Measurements from ENCODE around the gene CASQ2.

Gene CASQ2

GRCh38 chr1:115690972-115691371 lies 77.5 kb downstream of the CASQ2 start:
- DNase-seq: no peak

- DNase-seq: no peak
These were observed 80.8 kb downstream of the CASQ2 start for GRCh38 chr1:115687744-115688143.

GRCh38 chr1:115685029-115685705 lies 83.3 kb downstream of the CASQ2 start:
- no peak for DNase-seq

- no peak for DNase-seq
These were observed 85.7 kb downstream of the CASQ2 start for GRCh38 chr1:115682792-115683191.

DNA sequence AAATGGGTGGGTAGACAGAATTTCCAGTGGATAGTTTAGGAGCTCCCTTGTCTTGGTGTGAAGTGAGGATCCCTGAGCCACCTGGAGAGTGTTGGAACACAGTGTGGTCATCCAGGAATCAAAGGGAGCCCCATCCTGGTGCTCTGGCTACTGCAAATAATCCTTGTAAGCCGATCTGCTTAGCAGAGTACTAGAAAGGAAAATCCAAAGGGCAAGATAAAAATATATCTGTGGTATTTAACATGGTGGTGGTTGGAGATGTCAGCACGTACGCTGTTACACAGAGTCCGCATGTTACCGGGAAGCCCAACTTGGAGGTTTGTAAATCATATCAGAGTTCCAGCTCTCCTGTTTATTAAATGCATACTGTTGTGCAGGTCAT lies 87.8 kb downstream of the CASQ2 start:
- no peak for DNase-seq

- DNase-seq: no peak
These were observed 89.3 kb downstream of the CASQ2 start for GRCh38 chr1:115679141-115679611.

DNA sequence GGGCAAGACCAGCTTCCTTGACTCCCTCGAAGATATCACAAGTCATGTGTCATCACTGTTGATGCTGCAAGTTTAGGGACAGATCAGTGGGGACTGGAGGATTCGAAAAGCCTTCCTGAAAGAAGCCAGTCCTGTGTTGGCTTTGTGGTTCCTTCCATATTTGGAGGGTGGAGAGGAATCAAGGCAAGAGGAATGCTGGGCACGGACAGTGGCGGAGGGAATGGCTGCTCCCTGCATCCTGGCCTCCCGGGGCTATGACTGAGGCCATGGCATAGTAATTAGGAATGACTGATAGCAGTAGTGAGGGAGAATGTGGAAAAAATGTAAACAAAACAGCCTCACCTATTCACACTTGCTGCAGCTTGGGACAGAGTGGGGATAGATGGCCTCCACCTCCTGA lies 90.4 kb downstream of the CASQ2 start:
- no peak for DNase-seq

GRCh38 chr1:115677565-115677964 lies 90.9 kb downstream of the CASQ2 start:
- DNase-seq: no peak

DNA sequence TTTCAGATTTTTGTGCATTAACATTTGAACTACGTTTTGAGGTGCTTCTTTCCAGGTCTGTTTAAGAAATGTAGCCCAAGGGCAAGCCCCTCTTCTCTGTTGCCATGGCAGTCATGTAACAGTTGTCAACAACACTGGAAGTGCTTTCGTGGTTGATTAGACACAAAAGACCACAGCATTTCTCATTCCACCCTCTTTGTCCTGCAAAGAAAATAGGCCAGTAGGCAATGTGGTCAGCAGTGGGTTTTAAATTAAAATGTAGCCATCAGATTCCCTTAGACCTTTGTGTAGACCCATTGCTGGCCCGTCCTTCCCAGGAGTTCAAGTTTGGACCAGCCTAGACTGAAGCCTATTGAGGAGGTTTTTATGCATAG lies 91.3 kb downstream of the CASQ2 start:
- DNase-seq: no peak

DNA sequence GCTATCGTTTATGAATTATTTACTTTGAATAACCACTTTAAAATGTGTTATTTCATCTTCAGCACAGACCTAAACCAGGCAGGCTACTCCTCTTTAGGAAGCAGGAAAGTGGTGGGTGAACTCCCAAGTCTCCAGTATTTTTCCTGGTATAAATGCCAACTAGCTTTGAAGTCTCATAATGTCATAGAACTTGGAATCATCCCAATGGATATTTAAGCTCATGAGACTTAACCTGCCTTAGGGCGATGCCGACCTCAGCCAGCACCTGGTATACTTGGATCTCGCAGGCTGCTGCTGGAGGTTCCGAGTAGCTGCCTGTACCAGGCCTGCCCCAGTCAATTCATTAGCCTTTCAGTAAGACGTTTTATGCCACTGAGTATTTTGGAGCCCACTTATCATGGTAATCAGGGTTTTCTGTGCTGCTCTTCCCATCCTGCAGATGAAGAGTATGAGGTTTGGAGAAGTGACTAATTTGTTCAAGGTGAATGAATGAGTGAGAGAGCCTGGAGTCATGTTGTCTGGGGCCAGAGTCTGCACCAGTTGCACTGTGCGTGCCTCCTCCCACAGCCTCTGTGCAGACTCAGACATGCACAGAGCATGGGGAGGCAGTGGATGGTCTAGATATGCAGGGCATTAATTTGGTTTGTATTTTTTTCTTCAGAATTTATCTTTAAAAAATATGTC lies 91.9 kb downstream of the CASQ2 start:
- DNase-seq: no peak

DNA sequence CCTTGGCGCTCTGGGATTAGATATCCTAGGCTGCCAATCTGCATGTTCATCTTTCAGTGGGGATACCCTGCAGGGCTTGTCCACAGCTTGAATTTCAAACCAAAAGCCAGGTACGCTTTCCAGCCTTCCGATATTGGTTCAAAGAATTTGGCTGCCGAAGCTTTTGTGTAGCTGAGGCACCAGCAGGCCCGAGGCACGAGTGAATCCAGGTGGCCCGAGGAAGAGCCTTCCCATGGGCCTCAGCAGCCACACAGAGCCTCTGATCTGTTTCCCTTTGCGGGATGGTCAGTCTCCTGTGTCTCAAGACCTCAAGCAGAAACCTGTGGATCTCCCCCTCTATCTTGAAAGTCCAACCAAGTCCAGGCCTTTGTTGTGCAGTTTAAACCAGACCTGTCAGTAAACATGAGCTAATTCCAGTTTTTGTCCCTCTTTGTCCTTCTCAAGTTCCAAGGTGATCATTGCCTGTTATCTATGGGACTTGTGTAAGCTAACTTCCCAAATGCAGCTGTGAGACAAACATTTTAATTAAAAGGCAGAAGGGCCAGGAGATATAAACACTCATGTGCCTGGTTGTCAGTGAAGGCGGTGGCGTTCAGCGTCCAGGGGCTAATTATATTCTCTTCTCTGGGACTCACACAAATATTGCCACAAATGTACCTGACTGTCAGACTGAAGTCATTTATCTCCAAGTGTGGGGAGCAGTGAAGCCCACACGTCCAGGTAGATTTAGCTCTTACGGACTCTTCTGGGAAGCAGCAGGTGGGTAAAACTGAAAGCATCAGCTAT lies 96.1 kb downstream of the CASQ2 start:
- DNase-seq: no peak

- DNase-seq: no peak
These were observed 97.2 kb downstream of the CASQ2 start for GRCh38 chr1:115671176-115671934.

DNA sequence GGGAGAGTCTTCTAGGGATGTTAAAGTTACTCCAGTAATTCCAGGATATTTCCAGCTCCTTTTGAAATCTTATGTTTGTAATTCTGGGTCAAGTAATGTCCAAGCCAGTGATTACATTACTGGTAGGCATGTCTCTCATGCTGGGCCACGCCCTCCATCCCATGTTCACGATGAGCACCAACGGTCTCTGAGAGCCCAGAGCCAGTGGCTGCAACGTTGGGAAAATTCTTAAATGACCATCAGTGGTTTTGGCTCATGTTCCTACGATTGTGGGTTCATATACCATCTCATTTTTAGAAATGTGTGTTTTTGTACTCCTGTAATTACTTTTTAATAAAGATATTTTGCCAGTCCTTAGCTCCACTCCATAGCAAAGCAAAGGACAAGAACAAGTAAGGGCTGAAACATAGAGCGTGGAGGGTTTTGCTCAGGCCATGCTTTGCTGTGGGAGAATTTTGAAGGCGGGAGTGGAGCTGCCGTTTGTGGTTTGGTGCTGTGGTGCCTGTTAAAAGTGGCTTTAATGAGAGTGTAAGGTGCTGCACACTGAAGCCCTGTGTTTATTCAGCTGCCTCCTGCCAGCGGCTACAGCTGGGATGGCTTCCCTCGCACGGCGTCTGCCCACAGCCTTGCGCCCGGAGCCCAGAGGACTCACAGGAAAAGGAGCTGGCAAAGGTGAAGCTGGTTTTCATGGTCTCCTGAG lies 97.9 kb downstream of the CASQ2 start:
- DNase-seq: no peak

- DNase-seq: no peak
These were observed 98.6 kb downstream of the CASQ2 start for GRCh38 chr1:115669886-115670285.

GRCh38 chr1:115669002-115669673 lies 99.4 kb downstream of the CASQ2 start:
- DNase-seq: no peak

GRCh38 chr1:115668579-115668978 lies 99.9 kb downstream of the CASQ2 start:
- no peak for DNase-seq

DNA sequence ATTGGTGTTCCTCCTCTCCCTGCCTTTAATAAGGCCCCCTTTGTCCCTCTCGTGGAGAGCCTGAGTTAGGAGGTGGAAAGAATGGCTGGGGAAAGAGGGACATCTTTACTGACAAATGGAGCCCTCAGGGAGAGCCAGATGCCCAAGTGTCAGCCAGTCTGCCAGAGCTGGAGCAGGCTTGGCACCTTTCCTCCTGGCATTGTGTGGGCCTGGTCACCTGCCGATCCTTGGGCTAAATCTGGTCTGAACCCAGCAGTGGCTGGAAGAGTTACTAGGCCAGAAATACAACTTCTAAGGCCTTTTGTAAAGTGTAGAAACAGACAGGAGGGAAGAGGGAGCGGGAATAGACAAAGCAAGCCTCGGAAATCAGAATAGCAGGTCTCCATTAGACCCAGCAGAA lies 101.8 kb downstream of the CASQ2 start:
- DNase-seq: no peak

DNA sequence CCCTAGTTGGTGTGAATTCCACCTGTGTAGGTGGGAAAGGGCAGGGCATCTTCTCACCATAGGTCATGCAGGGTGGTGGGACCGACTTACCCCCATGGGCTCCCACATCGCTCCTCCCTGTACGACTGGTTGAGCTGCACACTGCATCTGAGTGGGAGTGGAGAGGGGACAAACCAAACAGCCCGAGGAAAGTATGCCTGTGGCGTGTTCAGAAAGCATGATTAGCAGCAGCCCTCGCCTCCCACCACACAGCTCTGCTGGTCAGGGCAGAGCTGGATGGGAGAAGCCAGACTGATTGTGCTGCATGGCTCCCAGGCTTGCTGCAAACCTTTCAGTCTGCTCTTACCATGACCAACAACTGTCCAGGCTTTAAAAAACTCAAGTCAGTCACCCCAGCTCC lies 102.3 kb downstream of the CASQ2 start:
- no peak for DNase-seq

GRCh38 chr1:115665319-115666096 lies 103.0 kb downstream of the CASQ2 start:
- no peak for DNase-seq

- no peak for DNase-seq
These were observed 107.4 kb downstream of the CASQ2 start for GRCh38 chr1:115661157-115661556.

DNA sequence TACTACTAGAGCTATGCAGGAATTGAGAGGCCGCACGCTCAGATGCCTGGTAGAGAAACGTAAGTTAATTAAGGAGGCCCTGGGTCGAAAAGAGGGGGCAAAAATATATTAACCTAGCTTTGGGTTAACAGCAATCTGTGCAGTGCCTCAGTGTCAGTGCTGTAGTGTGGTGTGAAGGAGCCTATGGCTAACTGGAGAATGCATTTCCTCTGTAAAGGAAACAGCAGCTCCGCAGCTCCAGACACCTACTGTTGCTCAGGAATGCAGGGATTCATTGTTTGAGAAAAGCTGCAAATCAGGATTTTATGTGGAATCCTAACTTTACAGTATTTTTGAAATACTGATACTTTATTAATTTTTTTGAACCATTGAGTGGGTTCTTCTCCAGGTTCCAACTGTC lies 108.4 kb downstream of the CASQ2 start:
- no peak for DNase-seq

Data from RPMI8226 (cell line).